AG04450 (cell line): ENCODE data around the gene ARMCX5. TPM values are rescaled to one million over a fixed set of nuclear protein-coding genes. Genes with fewer than 3 reads are reported as not detected.
A peak's percentile ranks its signal among the peaks of the same experiment; 100 is the strongest.

Experiments used
- CTCF ChIA-PET: fragments of 300-600, 350-600 bp; formaldehyde crosslinking; extraction: SDS; loops from one replicate; lab custom pipeline; 2022; ENCODE audit warnings: antibody characterized with exemption, inconsistent platforms; lab: Charles Lee
- POLR2A ChIA-PET: fragments of 350-600 bp; formaldehyde crosslinking; extraction: SDS; loops from one replicate; lab custom pipeline; 2021; ENCODE audit warnings: antibody characterized with exemption, inconsistent platforms; lab: Yijun Ruan, JAX
- DNase-seq: peaks from one replicate; pipeline ENCODE4 v3.0.0-alpha.2; 2011; ENCODE audit warnings: low read depth, low spot score
- H3K27ac ChIP-seq: one replicate; pipeline ENCODE4 v1.5.1; 2012; ENCODE audit warnings: low read depth, low read length, control low read depth
- H3K27me3 ChIP-seq: one replicate; pipeline ENCODE4 v1.6.0; 2012; ENCODE audit warnings: low read length; ENCODE audit not compliant: control insufficient read depth, insufficient read depth
- H3K4me3 ChIP-seq: 2 replicates; pipeline ENCODE4 v1.5.1; 2011; ENCODE audit warnings: mild to moderate bottlenecking, low read depth, low read length, control low read depth
- H3K9me3 ChIP-seq: 2 replicates; pipeline ENCODE4 v1.5.1; 2012; ENCODE audit warnings: low read length; ENCODE audit not compliant: control insufficient read depth, insufficient read depth
- polyA plus RNA-seq: library from polyadenylated mRNA; depleted of rRNA; stranded (reverse); fragments of >200 nt; gene quantifications from 2 replicates; pipeline ENCODE4 v1.2.3, GENCODE V29; 2011
- TF ChIP-seq, protein P1 (sequence below): IDR thresholded peaks from 2 replicates; pipeline ENCODE4 v1.5.1; 2011; ENCODE audit warnings: low read depth, low read length, control low read depth, inconsistent platforms

ARMCX5 gene
- polyA plus RNA-seq, 1 experiment = 20.2 TPM

DNA sequence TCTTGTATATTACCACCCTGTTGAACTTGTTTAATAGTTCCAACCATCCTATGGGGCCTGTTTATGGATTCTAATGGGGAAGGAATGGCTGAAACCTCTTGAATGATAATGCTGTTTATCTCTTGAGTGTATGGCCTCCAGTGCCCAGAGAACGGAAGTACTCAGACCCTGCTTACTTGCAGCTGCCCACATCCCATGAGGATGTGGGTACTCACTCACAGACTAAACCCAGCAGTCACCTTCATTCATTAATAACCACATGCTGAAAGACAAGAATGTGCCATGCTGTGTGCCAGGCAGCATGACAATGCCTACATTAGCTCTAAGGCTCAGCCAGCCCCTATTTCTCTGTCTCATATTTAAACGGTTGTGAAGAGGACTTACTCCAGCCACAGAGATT, 5.9 kb upstream of the ARMCX5 start:
- ChIA-PET POLR2A (no interaction called here), CTCF (no interaction called here)
- no peaks in the 10 kb centered on the region for H3K9me3 ChIP-seq
- no peak overlapping the region for H3K4me3 ChIP-seq
- H3K27me3 ChIP-seq = no peaks in the 10 kb centered on the region
- TF ChIP-seq, protein P1, sequence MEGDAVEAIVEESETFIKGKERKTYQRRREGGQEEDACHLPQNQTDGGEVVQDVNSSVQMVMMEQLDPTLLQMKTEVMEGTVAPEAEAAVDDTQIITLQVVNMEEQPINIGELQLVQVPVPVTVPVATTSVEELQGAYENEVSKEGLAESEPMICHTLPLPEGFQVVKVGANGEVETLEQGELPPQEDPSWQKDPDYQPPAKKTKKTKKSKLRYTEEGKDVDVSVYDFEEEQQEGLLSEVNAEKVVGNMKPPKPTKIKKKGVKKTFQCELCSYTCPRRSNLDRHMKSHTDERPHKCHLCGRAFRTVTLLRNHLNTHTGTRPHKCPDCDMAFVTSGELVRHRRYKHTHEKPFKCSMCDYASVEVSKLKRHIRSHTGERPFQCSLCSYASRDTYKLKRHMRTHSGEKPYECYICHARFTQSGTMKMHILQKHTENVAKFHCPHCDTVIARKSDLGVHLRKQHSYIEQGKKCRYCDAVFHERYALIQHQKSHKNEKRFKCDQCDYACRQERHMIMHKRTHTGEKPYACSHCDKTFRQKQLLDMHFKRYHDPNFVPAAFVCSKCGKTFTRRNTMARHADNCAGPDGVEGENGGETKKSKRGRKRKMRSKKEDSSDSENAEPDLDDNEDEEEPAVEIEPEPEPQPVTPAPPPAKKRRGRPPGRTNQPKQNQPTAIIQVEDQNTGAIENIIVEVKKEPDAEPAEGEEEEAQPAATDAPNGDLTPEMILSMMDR = no peak
- no peak overlapping the region for H3K27ac ChIP-seq
- DNase-seq = no peak

DNA sequence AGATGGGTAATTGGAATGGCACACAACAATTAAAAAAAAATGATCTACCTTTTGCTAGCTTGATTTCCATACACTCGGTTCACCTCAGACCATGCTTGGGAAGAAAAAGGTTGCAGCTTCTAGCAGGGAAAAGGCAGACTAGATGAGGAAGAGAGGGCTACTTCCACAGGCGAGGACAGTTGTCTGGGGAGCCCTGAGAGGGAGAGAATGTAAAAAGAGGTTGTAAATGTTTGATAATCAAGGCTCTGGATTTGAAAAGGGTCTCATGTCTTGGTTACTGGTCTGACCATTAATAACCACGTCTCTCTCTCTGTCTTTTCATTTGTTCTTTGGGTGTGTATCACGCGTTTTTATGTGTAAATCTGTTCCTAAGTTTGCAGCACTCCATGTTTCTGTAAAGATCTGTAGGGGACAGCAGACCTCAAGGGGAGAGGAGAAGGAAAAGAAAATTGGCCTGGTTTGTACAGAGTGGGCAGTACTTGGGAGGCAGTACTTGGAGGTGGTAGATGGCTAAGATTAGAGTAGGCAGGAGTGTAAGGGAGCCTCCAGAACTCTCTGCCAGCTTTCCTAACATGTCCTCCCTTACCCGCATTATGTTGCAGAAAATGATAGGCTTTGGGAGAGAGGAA, 750 bp downstream of the ARMCX5 start:
- Histone ChIP-seq H3K27me3 (no peaks in the 10 kb centered on the region), H3K4me3 (peak overlapping the region; percentile 80), H3K9me3 (no peaks in the 10 kb centered on the region), H3K27ac (no peak overlapping the region)
- ChIA-PET CTCF (interaction anchor here (1.8 kb wide), 1 partner anchor 235 kb away, joined by 13 read pairs; no protein-coding TSS in a partner anchor), POLR2A (no interaction called here)
- TF ChIP-seq, protein P1 = peak; percentile 33
- DNase-seq = no peak

DNA sequence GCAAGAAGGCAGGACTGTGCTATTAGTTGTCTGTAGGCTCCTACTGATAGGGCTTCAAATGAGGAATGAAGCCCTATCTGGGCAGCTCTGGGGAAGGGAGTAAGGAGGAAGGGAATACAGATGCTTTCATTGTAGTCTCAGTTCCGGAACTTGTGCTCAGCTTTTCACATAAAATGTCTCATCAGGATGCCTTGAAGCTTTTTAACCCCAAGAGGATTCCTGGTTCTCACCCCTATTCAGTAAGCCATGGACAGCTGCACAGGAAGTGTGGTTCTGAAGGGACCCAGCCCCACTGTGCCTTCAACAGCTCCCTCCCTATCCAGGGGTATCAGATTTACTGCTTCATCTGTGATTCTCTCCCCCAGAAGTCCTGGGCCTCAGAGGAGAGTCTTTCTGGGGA, 5.0 kb downstream of the ARMCX5 start:
- DNase-seq = no peak
- Histone ChIP-seq H3K27me3 (no peaks in the 10 kb centered on the region), H3K9me3 (no peaks in the 10 kb centered on the region), H3K27ac (no peak overlapping the region), H3K4me3 (no peak overlapping the region)
- TF ChIP-seq, protein P1 = no peak
- POLR2A ChIA-PET = no interaction called here
- CTCF ChIA-PET = interaction anchor here (1.0 kb wide), 1 partner anchor 346 kb away, joined by 4 read pairs; no protein-coding TSS in a partner anchor

DNA sequence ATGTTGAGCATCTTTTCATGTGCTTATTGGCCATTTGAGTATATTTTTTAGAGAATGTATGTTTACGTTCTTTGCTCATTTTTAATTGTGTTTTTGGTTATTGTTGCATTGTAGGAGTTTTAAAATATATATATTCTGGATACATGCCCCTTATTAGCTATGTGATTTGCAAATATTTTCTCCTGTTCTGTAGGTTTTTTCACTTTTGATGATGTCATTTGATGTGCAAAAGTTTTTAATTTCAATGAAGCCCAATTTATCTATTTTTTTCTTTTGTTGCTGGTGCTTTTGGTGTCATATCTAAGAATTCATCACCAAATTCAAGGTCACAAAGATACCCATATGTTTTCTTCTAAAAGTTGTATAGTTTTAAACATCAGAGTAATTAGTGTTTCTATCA, 6.8 kb downstream of the ARMCX5 start:
- no peak for DNase-seq
- ChIA-PET POLR2A (no interaction called here), CTCF (no interaction called here)
- no peak overlapping the region for H3K4me3 ChIP-seq
- H3K27ac ChIP-seq = no peak overlapping the region
- H3K27me3 ChIP-seq = no peaks in the 10 kb centered on the region
- TF ChIP-seq, protein P1 = no peak
- H3K9me3 ChIP-seq = no peaks in the 10 kb centered on the region

DNA sequence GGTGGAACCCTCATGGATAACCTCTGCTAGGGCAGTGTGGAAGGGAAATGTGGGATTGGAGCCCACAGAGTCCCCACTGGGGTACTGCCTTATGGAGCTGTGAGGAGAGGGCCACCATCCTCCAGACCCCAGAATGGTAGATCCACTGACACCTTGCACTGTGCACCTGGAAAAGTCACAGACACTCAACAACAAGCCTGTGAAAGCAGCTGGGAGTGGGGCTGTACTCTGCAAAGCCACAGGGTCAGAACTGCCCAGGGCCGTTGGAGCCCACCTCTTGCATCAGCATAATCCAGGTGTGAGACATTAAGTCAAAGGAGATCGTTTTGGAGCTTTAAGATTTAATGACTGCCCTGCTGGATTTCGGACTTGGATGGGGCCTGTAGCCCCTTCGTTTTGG, 11.6 kb downstream of the ARMCX5 start:
- H3K27ac ChIP-seq = no peak overlapping the region
- no peak overlapping the region for H3K4me3 ChIP-seq
- no peak for DNase-seq
- TF ChIP-seq, protein P1 = no peak
- H3K9me3 ChIP-seq = no peaks in the 10 kb centered on the region
- POLR2A ChIA-PET = no interaction called here
- CTCF ChIA-PET = no interaction called here
- H3K27me3 ChIP-seq = no peaks in the 10 kb centered on the region
